SU-DHL-6 (cell line): Measurements from ENCODE around the gene ZNHIT2.

Experiments used
- H2AFZ ChIP-seq: fragments of 200-600 bp; sonication (generic); 2 replicates; pipeline ENCODE4 v1.6.1; 2014; ENCODE audit warnings: low read depth, mild to moderate bottlenecking, moderate library complexity, mixed read lengths, antibody characterized with exemption, low read length; ENCODE audit not compliant: severe bottlenecking
- H3F3A ChIP-seq: fragments of 200-600 bp; shearing (Covaris generic); 2 replicates; pipeline ENCODE4 v1.6.0; 2016; ENCODE audit warnings: antibody characterized with exemption, mild to moderate bottlenecking; ENCODE audit not compliant: insufficient read depth
- H3K27ac ChIP-seq: fragments of 200-600 bp; sonication (generic); 2 replicates; pipeline ENCODE4 v1.5.1; 2016; ENCODE audit warnings: low read depth, mild to moderate bottlenecking, low read length, moderate library complexity, mixed read lengths
- H3K27me3 ChIP-seq: fragments of 200-600 bp; sonication (generic), shearing (Covaris generic); 2 replicates; pipeline ENCODE4 v1.6.0; 2014; ENCODE audit warnings: mild to moderate bottlenecking, low read length
- H3K36me3 ChIP-seq: fragments of 200-600 bp; sonication (generic); 2 replicates; pipeline ENCODE4 v1.6.1; 2014; ENCODE audit warnings: mild to moderate bottlenecking, low read length, mixed read lengths
- H3K4me2 ChIP-seq: fragments of 300-600, 200-600 bp; shearing (Covaris generic), sonication (generic); 2 replicates; pipeline ENCODE4 v1.6.0; 2014; ENCODE audit warnings: low read length, low read depth, mild to moderate bottlenecking; ENCODE audit not compliant: poor library complexity, severe bottlenecking
- H3K4me3 ChIP-seq: fragments of 200-600 bp; sonication (generic); 2 replicates; pipeline ENCODE4 v1.5.1; 2014; ENCODE audit warnings: antibody characterized with exemption, low read length, mild to moderate bottlenecking, mixed read lengths; ENCODE audit not compliant: insufficient read depth, poor library complexity, severe bottlenecking
- H3K79me2 ChIP-seq: fragments of 200-600 bp; sonication (generic); 2 replicates; pipeline ENCODE4 v1.6.1; 2014; ENCODE audit warnings: mild to moderate bottlenecking, low read length, moderate library complexity; ENCODE audit not compliant: insufficient read depth
- H3K9ac ChIP-seq: fragments of 200-600 bp; sonication (generic); 2 replicates; pipeline ENCODE4 v1.7.0; 2014; ENCODE audit warnings: mild to moderate bottlenecking, low read length
- H3K9me2 ChIP-seq: fragments of 200-600 bp; sonication (generic); replicated peaks from 2 replicates; pipeline ENCODE4 v1.6.1; 2014; ENCODE audit warnings: low read length; ENCODE audit not compliant: insufficient read depth
- H3K9me3 ChIP-seq: fragments of 200-600 bp; sonication (generic); 2 replicates; pipeline ENCODE4 v1.6.1; 2014; ENCODE audit warnings: low read length, mixed read lengths; ENCODE audit not compliant: insufficient read depth
- H4K20me1 ChIP-seq: fragments of 200-600 bp; sonication (generic); 2 replicates; pipeline ENCODE4 v1.6.1; 2014; ENCODE audit warnings: low read depth, mild to moderate bottlenecking, antibody characterized with exemption, low read length, moderate library complexity, mixed read lengths
- EZH2phosphoT487 ChIP-seq: fragments of 200-600 bp; sonication (generic), shearing (Covaris generic); conservative IDR thresholded peaks from 2 replicates; pipeline ENCODE4 v1.6.1; 2018; ENCODE audit warnings: mild to moderate bottlenecking, antibody characterized with exemption, low read length, moderate library complexity, mixed read lengths
- TF ChIP-seq, protein P1 (sequence below): fragments of 200-600 bp; sonication (generic); IDR thresholded peaks from one replicate; pipeline ENCODE4 v1.5.1; 2017; ENCODE audit warnings: antibody characterized with exemption, mild to moderate bottlenecking, low read length, moderate library complexity; ENCODE audit not compliant: insufficient read depth, poor library complexity, severe bottlenecking

Gene ZNHIT2

GRCh38 chr11:65127473-65128181 lies 10.1 kb upstream of the ZNHIT2 start:
- H3K9ac ChIP-seq: no peak overlapping the region
- H3F3A ChIP-seq: peaks cover 53% of the 10 kb centered on the region
- no peaks in the 10 kb centered on the region for H3K9me2 ChIP-seq
- no peaks in the 10 kb centered on the region for H3K27me3 ChIP-seq
- no peak overlapping the region for H2AFZ ChIP-seq
- no peak overlapping the region for H3K4me2 ChIP-seq
- H3K36me3 ChIP-seq: peaks cover 17% of the 10 kb centered on the region; the same call in 1 of the 2 replicates
- peaks cover 21% of the 10 kb centered on the region for H3K79me2 ChIP-seq
- H3K9me3 ChIP-seq: no peaks in the 10 kb centered on the region
- no peaks in the 10 kb centered on the region for H4K20me1 ChIP-seq
- no peak overlapping the region for H3K4me3 ChIP-seq
- no peak for TF ChIP-seq EZH2phosphoT487
- TF ChIP-seq, protein P1, sequence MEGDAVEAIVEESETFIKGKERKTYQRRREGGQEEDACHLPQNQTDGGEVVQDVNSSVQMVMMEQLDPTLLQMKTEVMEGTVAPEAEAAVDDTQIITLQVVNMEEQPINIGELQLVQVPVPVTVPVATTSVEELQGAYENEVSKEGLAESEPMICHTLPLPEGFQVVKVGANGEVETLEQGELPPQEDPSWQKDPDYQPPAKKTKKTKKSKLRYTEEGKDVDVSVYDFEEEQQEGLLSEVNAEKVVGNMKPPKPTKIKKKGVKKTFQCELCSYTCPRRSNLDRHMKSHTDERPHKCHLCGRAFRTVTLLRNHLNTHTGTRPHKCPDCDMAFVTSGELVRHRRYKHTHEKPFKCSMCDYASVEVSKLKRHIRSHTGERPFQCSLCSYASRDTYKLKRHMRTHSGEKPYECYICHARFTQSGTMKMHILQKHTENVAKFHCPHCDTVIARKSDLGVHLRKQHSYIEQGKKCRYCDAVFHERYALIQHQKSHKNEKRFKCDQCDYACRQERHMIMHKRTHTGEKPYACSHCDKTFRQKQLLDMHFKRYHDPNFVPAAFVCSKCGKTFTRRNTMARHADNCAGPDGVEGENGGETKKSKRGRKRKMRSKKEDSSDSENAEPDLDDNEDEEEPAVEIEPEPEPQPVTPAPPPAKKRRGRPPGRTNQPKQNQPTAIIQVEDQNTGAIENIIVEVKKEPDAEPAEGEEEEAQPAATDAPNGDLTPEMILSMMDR: no peak
- H3K27ac ChIP-seq: peak overlapping the region; percentile 33; the same call in 1 of the 2 replicates

- Histone ChIP-seq H3K36me3 (peaks cover 16% of the 10 kb centered on the region; the same call in 1 of the 2 replicates), H3K9me2 (no peaks in the 10 kb centered on the region), H3K4me3 (no peak overlapping the region), H3K9me3 (no peaks in the 10 kb centered on the region), H4K20me1 (no peaks in the 10 kb centered on the region), H2AFZ (no peak overlapping the region), H3F3A (peaks cover 46% of the 10 kb centered on the region), H3K9ac (no peak overlapping the region), H3K27ac (peak overlapping the region; percentile 33; the same call in 1 of the 2 replicates), H3K4me2 (no peak overlapping the region), H3K79me2 (peaks cover 24% of the 10 kb centered on the region), H3K27me3 (no peaks in the 10 kb centered on the region)
- TF ChIP-seq, protein P1: no peak
- TF ChIP-seq EZH2phosphoT487: no peak
Observed at GRCh38 chr11:65126624-65127274, 9.2 kb upstream of the ZNHIT2 start.

DNA sequence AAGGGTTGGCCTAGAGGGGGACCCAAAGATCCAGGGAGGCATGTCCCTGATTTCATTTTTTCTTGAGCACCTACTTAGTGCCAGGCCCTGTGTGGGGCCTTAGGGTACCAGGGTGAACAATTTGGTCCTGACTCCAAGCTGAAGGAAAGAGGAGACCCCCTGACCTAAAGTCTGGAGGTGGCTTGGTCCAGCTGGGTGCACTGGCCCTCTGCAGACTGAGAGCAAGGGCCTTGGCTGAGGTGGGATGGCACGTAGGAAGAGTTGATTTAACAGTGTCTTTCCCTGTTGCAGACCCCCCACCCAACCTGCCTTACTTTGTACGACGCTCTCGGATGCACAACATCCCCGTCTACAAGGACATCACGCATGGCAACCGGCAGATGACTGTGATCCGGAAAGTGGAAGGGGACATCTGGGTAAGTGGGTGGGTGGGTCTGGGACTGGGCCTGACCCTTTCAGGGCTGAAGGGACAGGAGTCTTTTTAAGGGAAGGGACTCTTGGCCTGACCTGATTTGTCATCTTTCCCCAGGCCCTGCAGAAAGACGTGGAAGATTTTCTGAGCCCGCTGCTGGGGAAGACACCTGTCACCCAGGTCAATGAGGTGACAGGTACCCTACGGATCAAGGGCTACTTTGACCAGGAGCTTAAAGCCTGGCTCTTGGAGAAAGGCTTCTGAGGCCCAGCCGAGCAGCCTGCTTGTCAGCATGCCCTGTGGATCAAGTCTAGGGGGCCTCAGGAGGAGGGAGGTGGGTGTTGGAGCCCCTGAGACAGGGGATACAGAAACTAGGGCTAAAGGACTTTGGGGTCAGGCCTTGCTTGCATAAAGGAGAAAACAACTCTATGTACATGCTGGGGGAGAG lies 7.9 kb upstream of the ZNHIT2 start:
- Histone ChIP-seq H3K4me2 (no peak overlapping the region), H4K20me1 (no peaks in the 10 kb centered on the region), H3K9me3 (no peaks in the 10 kb centered on the region), H3K27ac (no peak overlapping the region), H3K27me3 (no peaks in the 10 kb centered on the region), H3K36me3 (0 out of 2 replicates have a peak, but pooled peaks cover 15% of the 10 kb centered on the region), H3K4me3 (no peak overlapping the region), H3K9me2 (no peaks in the 10 kb centered on the region), H3K79me2 (peaks cover 31% of the 10 kb centered on the region), H3K9ac (no peak overlapping the region), H2AFZ (no peak overlapping the region), H3F3A (peaks cover 46% of the 10 kb centered on the region)
- TF ChIP-seq, protein P1: no peak
- no peak for TF ChIP-seq EZH2phosphoT487
